Measurements from ENCODE around the gene B3GNT2.
"Not testable (repeated sequence)": the region's sequence is repeated elsewhere in the genome, so short reads cannot be mapped to it uniquely, and the experiment has no call there.

- not testable (repeated sequence) for TF ChIP-seq POLR2AphosphoS5 (IDR thresholded peaks at IDR 0.05; ENCODE audit: low read depth); EZH2 (IDR thresholded peaks at IDR 0.05; ENCODE audit: low read depth, unreplicated experiment); ZNF114 (CRISPR knock-in tag; IDR thresholded peaks at IDR 0.05); CTCF (conservative IDR thresholded peaks at IDR 0.05; ENCODE audit: low read depth in 2 of 2); ETS1 (IDR thresholded peaks at IDR 0.05); EZH2phosphoT487 (IDR thresholded peaks at IDR 0.05; ENCODE audit: unreplicated experiment); NANOG (IDR thresholded peaks at IDR 0.05; ENCODE audit: borderline replicate concordance); JUNB (IDR thresholded peaks at IDR 0.05; ENCODE audit: unreplicated experiment); REST (IDR thresholded peaks at IDR 0.05; ENCODE audit: unreplicated experiment); CREB1 (CRISPR knock-in tag; IDR thresholded peaks at IDR 0.05; ENCODE audit: low read depth); ZNF462 (CRISPR knock-in tag; IDR thresholded peaks at IDR 0.05); ZNF331 (CRISPR knock-in tag; IDR thresholded peaks at IDR 0.05; ENCODE audit: low read depth)
Observed at GRCh38 chr2:62198854-62199253, 2.9 kb downstream of the B3GNT2 start.
